CD4-positive, alpha-beta T cell (primary cell): ENCODE results near the gene PGM2L1. TPM values are rescaled to one million over a fixed set of nuclear protein-coding genes. Genes with fewer than 3 reads are reported as not detected.
"Not testable (repeated sequence)": the region's sequence is repeated elsewhere in the genome, so short reads cannot be mapped to it uniquely, and the experiment has no call there.

Experiments used
- ATAC-seq: fragments of 200-7000 bp; cut with Tn5 transposase; one replicate; pipeline ENCODE4 v1.10.0; 2022; ENCODE audit warnings: mild to moderate bottlenecking; ENCODE audit not compliant: poor library complexity
- CTCF ChIA-PET: fragments of 350-600 bp; sonication (Branson Sonifier 250); formaldehyde crosslinking; loops from one replicate; lab custom pipeline; 2021; ENCODE audit warnings: antibody characterized with exemption, inconsistent platforms; lab: Charles Lee
- POLR2A ChIA-PET: fragments of 350-600 bp; sonication (Branson Sonifier 250); formaldehyde crosslinking; loops from one replicate; lab custom pipeline; 2021; ENCODE audit warnings: antibody characterized with exemption, inconsistent platforms; lab: Charles Lee
- DNase-seq, 14 experiments: peaks; one replicate each; pipeline ENCODE4 v3.0.0-alpha.2; 2013 to 2020; ENCODE audit warnings: mixed read lengths in 2 of 14
- H3K27ac ChIP-seq, 2 donors: one replicate each; pipeline versions ENCODE4 v1.5.1 to v1.7.0; 2013; ENCODE audit warnings: low read length in 2 of 2, low read depth in 1 of 2, mild to moderate bottlenecking in 1 of 2
- H3K27me3 ChIP-seq, 2 experiments: 1 replicate in 1 of 2; 2 replicates in 1 of 2; pipeline versions ENCODE4 v1.6.1 to v1.7.0; 2013; ENCODE audit warnings: low read length in 2 of 2, control low read depth in 1 of 2, mild to moderate bottlenecking in 1 of 2, moderate library complexity in 1 of 2; ENCODE audit not compliant: insufficient read depth in 2 of 2, control insufficient read depth in 1 of 2
- H3K36me3 ChIP-seq: one replicate; pipeline ENCODE4 v1.6.1; 2013; ENCODE audit warnings: low read length, control low read depth; ENCODE audit not compliant: insufficient read depth
- H3K4me1 ChIP-seq: one replicate; pipeline ENCODE4 v1.6.1; 2013; ENCODE audit warnings: low read length, control low read depth; ENCODE audit not compliant: insufficient read depth
- H3K4me3 ChIP-seq: one replicate; pipeline ENCODE4 v1.5.1; 2013; ENCODE audit warnings: mild to moderate bottlenecking, low read length, moderate library complexity
- H3K9me3 ChIP-seq, 2 experiments: 1 replicate in 1 of 2; 2 replicates in 1 of 2; pipeline versions ENCODE4 v1.6.1 to v1.7.0; 2013; ENCODE audit warnings: low read length in 2 of 2, mild to moderate bottlenecking in 2 of 2, control low read depth in 1 of 2, moderate library complexity in 1 of 2; ENCODE audit not compliant: control insufficient read depth in 1 of 2, insufficient read depth in 1 of 2
- H3K27ac Mint-ChIP-seq: one replicate; pipeline ENCODE4 v1.8.0; 2020; ENCODE audit warnings: mixed read lengths
- H3K27me3 Mint-ChIP-seq: one replicate; pipeline ENCODE4 v1.8.0; 2021; ENCODE audit warnings: mixed read lengths
- H3K36me3 Mint-ChIP-seq: one replicate; pipeline ENCODE4 v1.8.0; 2021; ENCODE audit warnings: low read depth, mixed read lengths
- H3K4me1 Mint-ChIP-seq: one replicate; pipeline ENCODE4 v1.8.0; 2021; ENCODE audit warnings: low read depth, mixed read lengths
- H3K4me3 Mint-ChIP-seq: one replicate; pipeline ENCODE4 v1.8.0; 2020; ENCODE audit warnings: mild to moderate bottlenecking, mixed read lengths
- H3K9me3 Mint-ChIP-seq: one replicate; pipeline ENCODE4 v1.8.0; 2020; ENCODE audit warnings: mixed read lengths
- CTCF ChIP-seq: fragments of 200-600 bp; IDR thresholded peaks from one replicate; pipeline ENCODE4 v1.8.0; 2022; ENCODE audit warnings: antibody characterized with exemption, mild to moderate bottlenecking
- intact Hi-C, 2 experiments: fragments of 100-400 bp; cut with DNase I in 1 of 2; cut with micrococcal nuclease in 1 of 2; formaldehyde crosslinking; loops; one replicate each; pipeline versions ENCODE4 v1.15.1 to v1.9.0; 2023 to 2025; cut with DNase I, micrococcal nuclease
- total RNA-seq, 174 experiments: library from RNA in 2 of 174; stranded (reverse) in 2 of 174; gene quantifications; one replicate each; pipeline ENCODE4 v1.2.3 and lab custom pipeline; 2021 to 2026

Gene PGM2L1
- total RNA-seq, 2 experiments from 2014 or later, result 10.2 to 11.8 TPM

- Histone ChIP-seq H3K27me3 (no peaks in the 10 kb centered on the region), H3K4me3 (no peak overlapping the region), H3K9me3 (no peaks in the 10 kb centered on the region), H3K27ac (no peak overlapping the region), H3K4me1 (no peaks in the 10 kb centered on the region), H3K36me3 (peaks cover 17% of the 10 kb centered on the region)
- no peak overlapping the region for H3K27ac Mint-ChIP-seq
- DNase-seq, result no peak
- peaks cover 38% of the 10 kb centered on the region for H3K36me3 Mint-ChIP-seq
- no peaks in the 10 kb centered on the region for H3K27me3 Mint-ChIP-seq
- no peaks in the 10 kb centered on the region for H3K4me1 Mint-ChIP-seq
- intact Hi-C loops, result no loop called here
- H3K9me3 Mint-ChIP-seq, result no peaks in the 10 kb centered on the region
- ATAC-seq, result no peak
- POLR2A ChIA-PET, result no interaction called here
- CTCF ChIA-PET, result no interaction called here
- no peak for TF ChIP-seq CTCF
- no peak overlapping the region for H3K4me3 Mint-ChIP-seq
These were observed 65.9 kb downstream of the PGM2L1 start for GRCh38 chr11:74332291-74332690.

- H3K27ac Mint-ChIP-seq, H3K4me1 Mint-ChIP-seq, H3K27ac ChIP-seq, H3K4me1 ChIP-seq, H3K36me3 ChIP-seq, H3K27me3 ChIP-seq, CTCF ChIA-PET, intact Hi-C loops, ATAC-seq, POLR2A ChIA-PET, H3K4me3 ChIP-seq, H3K9me3 ChIP-seq, H3K9me3 Mint-ChIP-seq, DNase-seq, H3K4me3 Mint-ChIP-seq, H3K27me3 Mint-ChIP-seq: not testable (repeated sequence)
- H3K36me3 Mint-ChIP-seq, result peaks cover 28% of the 10 kb centered on the region
These were observed 67.2 kb downstream of the PGM2L1 start for GRCh38 chr11:74331000-74331399.

DNA sequence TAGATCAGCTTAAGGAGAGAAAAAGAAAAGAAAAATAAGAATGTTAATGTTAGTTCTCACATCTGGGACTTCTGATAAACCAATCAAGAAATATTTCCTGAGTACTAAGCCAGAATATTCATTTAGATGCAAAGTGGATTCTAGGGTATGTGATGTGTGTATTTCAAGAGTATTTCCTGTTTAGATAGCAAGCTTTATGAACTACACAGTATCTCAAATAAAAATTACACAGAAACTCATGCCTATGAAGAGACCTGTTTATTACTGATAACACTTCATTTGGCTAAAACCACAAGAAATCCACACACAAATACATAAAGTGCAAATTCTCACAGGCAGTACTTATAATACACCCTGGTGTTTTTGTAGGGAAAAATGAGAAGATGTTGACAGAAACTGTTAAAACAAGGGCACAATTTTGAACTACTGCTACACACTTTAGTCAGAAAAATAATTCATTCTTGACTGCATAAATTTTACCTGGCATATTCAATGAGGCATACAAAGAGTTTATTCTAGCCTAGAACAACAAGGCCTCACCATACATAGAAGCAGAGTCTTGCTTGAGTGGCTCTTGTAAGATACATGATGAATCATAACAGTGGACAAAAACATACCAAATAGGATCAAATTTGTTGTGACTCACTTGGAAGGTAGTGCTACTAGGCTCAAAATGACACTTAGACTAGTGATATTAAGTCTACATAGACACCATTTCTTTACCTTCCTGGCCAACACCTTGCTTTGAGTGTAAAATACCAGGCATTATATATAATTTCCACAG is 68.0 kb downstream of the PGM2L1 start:
- TF ChIP-seq CTCF, result no peak
- no peak for ATAC-seq
- H3K36me3 ChIP-seq, result no peaks in the 10 kb centered on the region
- Mint-ChIP-seq H3K27me3 (no peaks in the 10 kb centered on the region), H3K36me3 (peaks cover 23% of the 10 kb centered on the region), H3K4me3 (no peak overlapping the region), H3K9me3 (no peaks in the 10 kb centered on the region), H3K27ac (no peak overlapping the region), H3K4me1 (no peaks in the 10 kb centered on the region)
- H3K27me3 ChIP-seq, result no peaks in the 10 kb centered on the region
- H3K4me3 ChIP-seq, result no peak overlapping the region
- intact Hi-C loops, result no loop called here
- ChIA-PET POLR2A (no interaction called here), CTCF (interaction anchor here (0.8 to 1.1 kb wide), 2 partner anchors 41 to 122 kb away, joined by 3 read pairs; no protein-coding TSS in a partner anchor)
- no peaks in the 10 kb centered on the region for H3K4me1 ChIP-seq
- H3K9me3 ChIP-seq, result no peaks in the 10 kb centered on the region
- H3K27ac ChIP-seq, result no peak overlapping the region
- no peak for DNase-seq
